Measurements from ENCODE around the gene MAPK1IP1L.

MAPK1IP1L gene

DNA sequence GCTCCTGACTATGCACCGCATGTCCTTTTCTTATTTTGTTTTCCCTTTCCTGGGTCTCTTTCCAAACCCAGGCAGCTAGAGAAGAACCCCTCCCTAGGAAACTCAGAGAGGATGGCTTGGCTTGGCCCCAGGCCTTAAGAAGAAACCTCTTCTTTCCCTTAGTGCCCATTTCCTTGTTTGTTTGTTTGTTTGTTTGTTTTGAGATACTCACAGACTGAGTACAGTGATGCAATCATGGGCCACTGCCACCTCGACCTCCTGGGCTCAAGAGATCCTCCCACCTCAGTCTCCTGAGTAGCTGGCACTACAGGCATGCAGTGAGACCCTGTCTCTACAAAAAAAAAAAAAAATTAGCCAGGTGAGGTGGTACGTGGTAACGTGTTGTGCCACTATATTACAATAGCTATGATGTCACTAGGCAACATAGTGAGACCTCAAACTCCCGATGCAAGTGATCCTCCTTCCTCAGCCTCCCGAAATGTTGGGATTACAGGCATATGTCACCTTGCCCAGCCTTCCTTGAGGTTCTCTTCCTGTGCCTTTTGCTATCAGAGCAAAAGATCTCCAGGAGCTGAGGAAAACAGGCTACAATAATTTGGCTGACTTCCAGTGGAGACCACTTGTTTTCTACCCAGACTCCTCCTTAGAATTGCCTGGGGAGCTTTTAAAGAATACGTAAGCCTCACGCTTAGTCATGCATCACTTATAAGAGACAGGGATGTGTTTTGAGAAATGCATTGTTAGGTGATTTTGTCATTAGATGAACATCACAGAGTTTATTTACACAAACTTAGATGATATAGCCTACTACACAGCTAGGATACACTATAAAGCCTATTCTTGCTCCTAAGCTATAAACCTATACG lies 43.1 kb downstream of the MAPK1IP1L start:
- H3K4me3 ChIP-seq (ENCODE audit: low read depth, low read length), result no peak overlapping the region

DNA sequence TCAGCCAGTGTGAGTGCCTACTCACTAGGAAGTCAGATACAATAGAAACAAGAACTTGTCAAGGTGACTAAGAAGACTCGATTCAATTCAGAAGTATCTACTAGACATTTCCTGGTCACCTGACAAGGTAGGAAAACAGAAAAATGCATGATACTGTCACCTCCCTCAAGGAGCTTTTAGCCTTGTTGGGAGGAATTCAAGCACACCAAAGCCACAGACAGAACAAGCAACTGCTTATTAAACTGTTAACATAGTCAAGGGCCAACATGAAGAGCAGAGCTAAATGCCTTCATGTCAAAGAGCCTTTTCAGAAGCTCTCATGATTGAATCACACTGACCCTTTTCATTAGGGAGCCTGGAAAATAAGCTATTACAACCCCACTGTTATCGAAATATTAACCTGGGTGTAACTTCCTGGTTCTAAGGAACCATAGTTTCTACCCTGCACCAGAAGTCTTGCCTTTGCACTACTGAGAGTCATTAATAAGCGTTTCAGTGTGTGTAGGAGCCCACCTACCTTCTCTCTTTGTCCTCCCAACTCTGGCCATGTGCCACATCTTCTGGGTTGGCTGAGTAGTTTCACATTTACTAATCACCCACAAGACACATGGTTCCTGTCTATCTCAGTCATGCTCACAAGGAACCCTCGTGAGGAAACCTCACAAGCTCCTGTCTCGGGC lies 46.6 kb downstream of the MAPK1IP1L start:
- no peak overlapping the region for H3K4me3 ChIP-seq (ENCODE audit: low read depth, low read length)

DNA sequence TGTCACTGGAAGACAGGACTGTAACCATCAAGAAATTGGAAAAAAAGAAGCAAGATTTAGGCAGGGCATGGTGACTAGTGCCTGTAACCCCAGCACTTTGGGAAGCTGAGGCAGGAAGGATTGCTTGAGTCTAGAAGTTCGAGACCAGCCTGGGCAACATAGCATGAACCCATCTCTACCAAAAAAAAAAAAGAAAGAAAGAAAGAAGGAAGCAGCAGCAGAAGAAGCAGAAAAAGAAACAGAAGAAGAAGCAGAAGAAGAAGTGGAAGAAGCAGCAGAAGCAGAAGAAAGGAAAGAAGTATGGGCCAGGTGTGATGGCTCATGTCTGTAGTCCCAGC lies 47.1 kb downstream of the MAPK1IP1L start:
- no peak overlapping the region for H3K4me3 ChIP-seq (ENCODE audit: low read depth, low read length)

DNA sequence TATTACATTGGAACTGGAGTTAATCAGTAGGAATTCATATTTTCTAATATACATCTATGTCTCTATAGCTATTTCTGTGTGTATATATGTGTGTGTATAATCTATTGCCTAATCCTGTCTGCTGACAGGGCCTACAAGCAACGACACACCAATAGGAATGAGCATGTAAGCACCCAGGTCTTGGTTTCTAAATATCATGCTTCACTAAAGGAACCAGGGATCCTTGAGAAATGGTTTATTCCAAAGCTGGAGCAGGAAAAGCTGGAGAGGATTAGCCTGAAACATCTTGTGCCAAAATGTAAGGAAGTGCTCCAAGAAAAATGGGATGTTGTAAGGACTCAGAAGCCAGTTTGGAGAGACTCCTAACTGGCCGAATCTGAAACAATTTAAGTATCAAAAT lies 48.3 kb downstream of the MAPK1IP1L start:
- H3K4me3 ChIP-seq (ENCODE audit: low read depth, low read length), result no peak overlapping the region

DNA sequence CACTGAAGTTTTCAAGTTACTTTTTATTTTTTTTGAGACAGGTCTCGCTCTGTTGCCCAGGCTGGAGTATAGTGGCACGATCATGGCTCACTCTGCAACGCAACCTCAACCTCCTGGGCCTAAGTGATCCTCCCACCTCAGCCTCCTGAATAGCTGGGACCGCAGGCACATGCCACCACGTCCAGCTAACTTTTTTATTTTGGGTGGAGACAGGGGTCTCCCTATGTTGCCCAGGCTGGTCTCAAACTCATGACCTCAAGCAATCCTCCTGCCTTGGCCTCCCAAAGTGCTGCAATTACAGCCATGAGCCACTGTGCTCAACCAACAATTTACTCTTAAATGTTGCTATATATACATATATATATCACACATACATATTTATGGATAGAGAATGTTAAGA lies 50.3 kb downstream of the MAPK1IP1L start:
- H3K4me3 ChIP-seq (ENCODE audit: low read depth, low read length), result no peak overlapping the region

DNA sequence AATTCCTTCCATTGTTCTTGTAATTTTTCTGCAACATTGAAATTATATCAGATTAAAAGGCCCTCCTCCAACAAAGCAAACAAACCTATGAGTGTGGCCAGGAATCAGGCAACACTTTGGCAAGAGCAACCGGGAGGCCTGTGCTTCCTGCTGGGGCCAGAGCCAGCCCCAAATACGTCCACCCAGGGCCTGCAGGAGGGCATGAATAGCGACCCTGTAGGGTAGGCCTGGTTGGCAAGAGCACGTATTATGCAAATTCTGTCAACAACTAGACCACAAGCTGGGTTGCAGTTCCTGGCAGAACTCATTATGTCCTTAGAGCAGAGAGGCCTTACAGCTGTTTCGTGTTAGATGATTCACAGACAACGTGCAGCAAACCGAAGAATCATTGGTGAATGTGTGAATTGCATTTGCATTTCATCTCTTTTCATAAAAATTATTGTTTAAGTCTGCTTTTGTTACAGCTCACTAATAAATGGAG lies 50.7 kb downstream of the MAPK1IP1L start:
- no peak overlapping the region for H3K4me3 ChIP-seq (ENCODE audit: low read depth, low read length)

DNA sequence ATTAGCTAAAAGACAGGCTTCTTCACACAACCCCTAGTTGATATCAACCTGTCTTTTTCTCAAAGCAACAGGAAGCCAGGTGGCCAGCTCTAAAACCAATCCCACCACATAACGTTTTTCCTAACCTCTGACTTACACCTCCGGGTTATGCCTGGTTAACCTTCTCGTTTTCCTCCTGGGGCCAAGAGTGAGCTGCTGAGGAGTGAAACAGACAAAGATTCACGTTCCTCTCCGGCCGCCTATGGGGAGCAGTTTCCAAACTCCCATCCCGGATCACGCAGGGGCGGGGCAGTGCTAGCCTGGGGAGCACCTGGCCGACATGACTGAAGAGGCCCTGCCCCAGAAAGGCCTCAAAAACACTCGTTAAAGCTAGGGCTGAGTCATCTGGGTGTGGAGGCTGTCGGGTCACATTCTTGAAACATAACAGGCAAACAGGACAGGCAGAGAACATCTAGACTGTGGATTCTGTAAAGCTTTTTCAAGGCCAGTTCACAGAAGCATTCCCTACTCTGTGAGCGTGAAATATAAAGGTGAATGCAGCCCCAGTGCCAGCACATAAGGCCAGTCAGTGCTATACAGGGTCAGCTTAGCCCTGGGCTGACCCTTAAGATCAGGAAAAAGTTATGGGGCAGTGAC lies 51.7 kb downstream of the MAPK1IP1L start:
- no peak overlapping the region for H3K4me3 ChIP-seq (ENCODE audit: low read depth, low read length)

DNA sequence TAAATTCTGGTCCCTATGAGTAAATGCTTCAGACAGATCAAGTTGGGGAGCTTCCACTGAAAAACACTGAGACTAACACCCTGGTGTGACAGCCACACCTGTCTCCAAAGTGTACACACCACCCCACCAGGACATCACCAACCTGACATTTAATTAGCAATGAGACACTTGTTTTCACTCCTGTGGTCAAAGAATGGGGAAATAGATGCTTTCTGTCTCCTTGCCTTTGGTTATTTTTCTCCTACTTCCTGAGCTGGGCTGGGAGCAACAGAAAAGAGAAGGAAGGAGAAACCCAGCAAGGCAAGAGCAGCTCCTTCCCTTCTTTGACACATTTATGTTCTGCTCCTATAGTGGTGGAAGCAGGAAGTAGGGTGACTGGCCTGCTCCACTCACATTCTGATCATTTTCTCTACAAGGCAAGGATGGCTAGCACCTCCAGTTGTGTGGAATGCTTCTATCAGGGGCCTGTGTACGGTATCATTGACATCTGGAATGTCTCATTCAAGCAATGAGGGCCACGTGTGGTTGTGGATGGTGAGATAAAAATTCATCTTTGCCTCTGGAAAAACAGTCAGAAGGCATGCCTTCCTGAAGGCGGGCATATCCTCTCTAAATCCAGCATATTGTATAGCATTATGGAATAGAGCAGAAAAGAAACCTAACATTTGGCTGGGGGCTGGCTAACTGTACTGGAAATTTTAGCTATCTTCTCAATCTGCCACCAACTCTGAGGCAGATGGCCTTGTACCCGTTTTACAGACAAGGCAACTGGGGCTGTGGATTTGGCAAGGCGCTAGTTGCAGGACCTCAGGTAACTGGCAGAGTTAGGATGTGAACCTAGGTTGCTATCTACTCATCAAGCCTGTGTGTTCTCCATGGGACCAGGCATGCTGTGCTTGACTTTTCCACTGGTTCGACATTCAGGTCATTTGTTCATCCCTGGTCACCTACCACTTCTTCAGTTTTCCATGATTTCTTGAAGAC lies 52.8 kb downstream of the MAPK1IP1L start:
- H3K4me3 ChIP-seq (ENCODE audit: low read depth, low read length), result no peak overlapping the region

DNA sequence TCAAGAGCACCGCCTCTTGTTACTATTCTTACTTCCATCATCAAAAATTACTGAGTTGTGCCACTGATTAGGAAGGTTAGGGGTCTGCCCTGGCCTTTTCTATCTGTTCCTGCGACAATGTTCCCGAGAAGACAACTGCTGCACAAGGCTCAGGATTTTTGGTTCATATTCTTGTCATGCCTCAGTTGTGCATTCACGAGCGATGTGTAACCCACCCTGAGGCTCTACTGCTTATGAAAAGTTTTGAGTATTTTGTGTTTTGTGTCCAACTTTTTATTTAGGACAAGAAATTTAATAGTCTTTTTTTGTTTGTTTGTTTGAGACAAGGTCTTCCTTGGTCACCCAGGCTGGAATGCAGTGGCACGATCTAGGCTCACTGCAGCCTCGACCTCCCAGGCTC lies 54.5 kb downstream of the MAPK1IP1L start:
- H3K4me3 ChIP-seq (ENCODE audit: low read depth, low read length), result no peak overlapping the region

DNA sequence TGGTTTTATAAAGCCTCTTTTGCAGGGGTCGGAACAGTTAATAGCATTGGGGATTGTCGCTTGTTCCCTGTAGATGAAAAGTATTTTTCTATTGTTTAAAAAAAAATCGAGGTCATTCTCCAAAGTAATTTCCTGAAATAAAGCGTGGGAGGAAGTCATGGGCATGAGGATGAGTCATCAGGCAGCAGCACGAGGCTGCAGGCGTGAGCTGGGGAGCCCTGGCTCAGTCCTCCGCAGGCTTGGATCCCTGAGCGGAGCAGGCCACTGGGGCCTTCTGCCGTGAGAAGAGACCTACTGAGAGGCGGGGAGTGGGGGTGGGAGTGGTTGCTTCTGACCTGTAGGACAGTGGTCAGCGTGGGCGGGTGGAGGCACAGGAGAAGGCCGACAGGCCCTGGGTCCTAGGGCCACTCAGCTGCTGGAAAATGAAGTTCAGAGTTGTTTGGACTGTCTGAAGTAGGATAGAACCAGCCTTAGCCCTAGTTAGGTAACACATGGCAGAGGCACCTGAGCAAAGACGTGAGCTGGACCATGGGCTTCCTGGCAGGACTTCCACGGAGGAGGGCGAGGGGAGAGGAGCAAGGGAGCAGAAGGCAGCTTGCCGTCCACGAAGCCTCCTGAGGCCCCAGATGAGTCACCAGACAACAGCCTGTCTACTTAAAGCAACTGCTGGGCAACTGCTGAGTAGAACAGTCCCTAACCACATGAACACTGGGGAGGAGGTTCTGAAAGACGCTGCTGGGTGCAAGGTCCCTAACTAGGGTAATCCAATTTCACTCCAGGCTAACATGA lies 56.5 kb downstream of the MAPK1IP1L start:
- no peak overlapping the region for H3K4me3 ChIP-seq (ENCODE audit: low read depth, low read length)

DNA sequence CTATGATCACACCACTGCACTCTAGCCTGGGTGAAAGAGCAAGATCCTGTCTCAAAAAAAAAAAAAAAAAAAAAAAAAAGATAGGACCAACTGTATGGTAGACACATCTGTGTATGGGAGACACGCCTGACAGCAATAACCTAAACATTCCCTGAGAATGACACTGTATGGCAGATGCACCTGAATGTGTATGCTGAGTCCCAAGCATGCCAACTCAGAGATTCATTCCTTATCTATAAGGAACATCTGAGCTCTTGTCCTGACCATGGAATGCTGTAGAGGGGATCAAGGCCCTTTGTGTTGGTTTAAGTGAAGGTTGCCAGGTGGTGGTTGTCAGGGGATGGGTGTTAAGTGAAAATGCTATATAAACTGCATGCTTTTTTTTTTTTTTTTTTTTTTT lies 58.4 kb downstream of the MAPK1IP1L start:
- H3K4me3 ChIP-seq (ENCODE audit: low read depth, low read length), result no peak overlapping the region

DNA sequence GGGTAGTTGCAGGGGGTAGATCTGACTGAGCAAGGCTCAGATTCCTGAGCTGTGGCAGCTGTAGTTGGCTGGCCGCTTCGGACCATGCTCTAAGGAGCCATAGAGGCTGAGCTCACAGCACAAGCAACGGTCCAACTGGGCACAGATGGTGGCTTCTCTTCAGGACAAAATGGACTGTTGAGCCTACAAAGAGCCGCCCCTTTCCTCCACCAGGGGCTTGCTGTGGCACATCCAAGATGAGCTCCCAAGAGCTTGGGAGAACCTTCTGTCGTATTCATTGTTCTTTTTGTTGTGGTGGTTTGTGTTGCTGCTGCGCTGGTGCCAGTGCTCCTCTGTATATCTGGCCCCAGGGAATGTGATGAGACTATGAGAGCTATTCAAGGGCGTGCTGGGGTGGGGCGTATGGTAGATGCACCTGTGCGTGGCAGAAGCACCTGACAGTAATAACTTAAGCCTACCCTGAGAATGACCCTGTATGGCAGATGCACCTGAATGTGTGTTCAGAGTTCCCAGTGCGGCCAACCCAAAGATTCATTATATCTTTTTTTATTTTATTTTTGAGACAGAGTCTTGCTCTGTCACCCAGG lies 59.8 kb downstream of the MAPK1IP1L start:
- no peak overlapping the region for H3K4me3 ChIP-seq (ENCODE audit: low read depth, low read length)

DNA sequence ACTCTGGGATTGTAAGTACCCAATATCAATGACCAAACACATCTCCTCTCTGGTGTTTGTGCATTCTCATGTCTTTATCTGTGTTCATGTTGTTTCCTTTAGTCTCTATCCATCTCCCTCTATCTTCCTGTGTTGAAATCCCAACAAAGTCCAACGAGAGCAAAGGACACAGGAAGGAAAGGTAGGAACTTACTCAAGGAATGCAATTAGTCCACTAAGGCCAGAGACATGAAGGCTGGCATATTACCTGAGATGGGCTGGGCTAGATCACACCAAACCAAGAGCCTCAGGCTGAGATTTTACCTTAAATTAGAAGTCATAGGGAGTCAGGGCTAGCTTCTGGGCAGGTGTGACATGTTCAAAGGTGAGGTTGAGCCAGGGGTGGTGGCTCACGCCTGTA lies 63.3 kb downstream of the MAPK1IP1L start:
- H3K4me3 ChIP-seq (ENCODE audit: low read depth, low read length), result no peak overlapping the region

DNA sequence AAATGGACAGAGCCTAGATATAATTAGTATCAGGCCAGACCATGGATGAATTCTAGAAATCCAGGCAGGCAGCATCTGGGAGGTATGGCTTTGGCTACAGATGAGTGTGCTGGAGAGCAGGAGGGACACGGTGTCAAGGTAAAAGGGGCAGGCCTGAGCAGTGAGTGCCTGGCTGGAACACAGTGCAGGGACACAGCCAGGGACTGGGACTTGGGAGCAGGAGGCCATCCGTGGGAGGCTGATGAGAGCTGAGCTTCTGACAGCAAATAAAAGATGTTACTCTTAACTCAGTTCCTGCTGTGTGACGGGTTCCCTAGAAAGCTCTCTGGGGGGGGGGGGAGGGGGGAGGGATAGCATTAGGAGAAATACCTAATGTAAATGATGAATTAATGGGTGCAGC lies 64.0 kb downstream of the MAPK1IP1L start:
- H3K4me3 ChIP-seq (ENCODE audit: low read depth, low read length), result no peak overlapping the region

DNA sequence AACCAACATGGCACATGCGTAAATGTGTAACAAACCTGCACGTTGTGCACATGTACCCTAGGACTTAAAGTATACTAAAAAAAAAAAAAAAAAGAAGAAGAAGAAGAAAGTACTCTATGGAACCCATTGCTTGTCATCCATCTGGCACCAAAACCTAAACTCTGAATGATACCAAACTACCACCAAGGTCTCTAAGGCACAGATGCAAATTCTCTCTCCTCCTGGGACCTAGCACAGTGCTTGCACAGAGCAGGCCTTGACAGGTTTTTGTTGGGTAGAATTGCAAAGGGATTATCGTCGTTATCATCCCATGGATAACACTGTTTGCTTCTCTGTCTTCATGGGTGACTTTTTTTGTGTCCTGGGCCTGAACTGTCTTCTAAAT lies 64.4 kb downstream of the MAPK1IP1L start:
- no peak overlapping the region for H3K4me3 ChIP-seq (ENCODE audit: low read depth, low read length)

DNA sequence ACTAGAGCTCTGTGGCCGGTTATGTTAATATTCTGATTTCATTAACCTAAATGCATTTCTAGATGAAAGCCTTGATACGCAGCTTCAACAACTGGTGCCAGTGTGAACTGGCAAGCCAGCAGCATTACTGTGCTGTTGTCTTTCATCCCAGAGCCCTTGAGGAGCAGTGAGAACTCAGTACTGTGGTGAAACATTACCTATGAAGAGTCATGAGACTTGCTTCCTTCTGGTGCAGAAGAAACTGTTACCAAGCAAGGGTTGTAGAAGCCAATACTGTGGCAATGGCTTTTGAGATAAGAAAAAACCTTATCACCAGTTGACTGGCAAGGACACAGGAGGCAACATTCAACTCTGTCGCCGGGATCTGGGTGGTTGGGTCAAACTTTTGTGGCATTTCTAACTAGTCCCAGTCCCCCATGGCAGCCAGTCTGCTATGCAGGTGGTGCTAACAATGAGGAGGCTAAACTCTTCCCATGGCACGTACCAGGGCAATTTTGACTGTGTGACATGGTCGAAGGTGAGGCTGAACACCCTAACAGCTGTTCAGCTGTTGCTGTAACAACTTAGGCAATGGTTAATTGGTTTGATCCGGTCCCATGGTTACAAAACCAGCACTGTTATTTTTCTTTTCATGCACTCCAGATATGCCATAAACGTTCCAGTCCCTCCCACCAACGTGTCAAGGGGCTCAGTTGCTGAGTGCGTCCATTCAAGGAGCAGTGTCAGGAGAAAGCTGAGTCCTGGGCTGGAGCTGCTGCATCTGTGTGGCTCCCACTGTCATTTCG lies 65.0 kb downstream of the MAPK1IP1L start:
- no peak overlapping the region for H3K4me3 ChIP-seq (ENCODE audit: low read depth, low read length)

DNA sequence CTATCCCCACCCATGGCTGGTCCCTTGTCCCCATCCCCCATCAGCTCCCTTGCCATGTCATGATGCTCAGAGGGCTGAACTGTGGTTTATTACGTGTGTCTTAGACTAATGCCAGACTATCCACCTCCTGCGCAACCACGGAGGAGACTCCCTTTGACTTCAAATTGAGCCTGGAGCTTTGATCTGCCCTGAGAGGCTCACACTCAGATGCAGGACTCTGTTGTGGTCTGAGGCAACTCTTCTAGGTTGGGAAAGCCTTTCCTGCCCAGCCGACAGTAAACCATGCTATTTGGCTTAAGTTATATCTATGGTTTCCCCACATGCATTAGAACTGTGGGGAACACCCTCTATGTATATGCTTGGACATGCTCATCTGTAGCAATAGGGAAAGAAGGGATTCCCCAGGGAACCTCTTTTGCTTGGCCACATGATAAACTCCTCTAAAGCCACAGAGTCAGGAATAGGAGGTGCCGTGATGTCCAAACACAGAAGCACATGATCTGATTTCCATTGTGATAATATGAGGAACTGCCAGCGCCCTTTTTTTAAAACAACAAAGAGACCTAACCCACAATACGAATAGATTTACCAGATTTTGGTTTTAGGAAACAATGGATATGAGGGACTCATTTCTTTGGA lies 66.5 kb downstream of the MAPK1IP1L start:
- no peak overlapping the region for H3K4me3 ChIP-seq (ENCODE audit: low read depth, low read length)

DNA sequence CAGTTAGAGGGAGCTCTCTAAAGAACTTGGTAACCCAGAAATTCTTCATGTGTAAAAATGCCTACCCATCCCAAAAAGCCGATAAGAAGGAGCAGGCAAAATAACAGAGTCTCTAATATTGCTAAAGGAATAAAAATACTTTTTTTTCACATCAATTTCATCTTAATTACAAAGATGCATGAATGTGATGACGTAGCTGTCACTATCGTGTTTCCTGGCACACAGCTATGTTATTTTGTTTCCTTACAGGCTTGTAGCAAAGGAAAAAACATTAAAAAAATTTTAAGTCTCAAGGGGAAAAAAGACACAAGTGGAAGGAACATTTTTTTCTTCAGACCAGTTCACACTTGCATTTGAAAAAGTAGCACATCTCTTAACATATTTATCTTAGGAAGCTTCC lies 67.3 kb downstream of the MAPK1IP1L start:
- no peak overlapping the region for H3K4me3 ChIP-seq (ENCODE audit: low read depth, low read length)
